ENCODE measurements around the gene SLC25A27.
"Not testable (repeated sequence)": the region's sequence is repeated elsewhere in the genome, so short reads cannot be mapped to it uniquely, and the experiment has no call there.

SLC25A27 gene, protein sequence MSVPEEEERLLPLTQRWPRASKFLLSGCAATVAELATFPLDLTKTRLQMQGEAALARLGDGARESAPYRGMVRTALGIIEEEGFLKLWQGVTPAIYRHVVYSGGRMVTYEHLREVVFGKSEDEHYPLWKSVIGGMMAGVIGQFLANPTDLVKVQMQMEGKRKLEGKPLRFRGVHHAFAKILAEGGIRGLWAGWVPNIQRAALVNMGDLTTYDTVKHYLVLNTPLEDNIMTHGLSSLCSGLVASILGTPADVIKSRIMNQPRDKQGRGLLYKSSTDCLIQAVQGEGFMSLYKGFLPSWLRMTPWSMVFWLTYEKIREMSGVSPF

DNA sequence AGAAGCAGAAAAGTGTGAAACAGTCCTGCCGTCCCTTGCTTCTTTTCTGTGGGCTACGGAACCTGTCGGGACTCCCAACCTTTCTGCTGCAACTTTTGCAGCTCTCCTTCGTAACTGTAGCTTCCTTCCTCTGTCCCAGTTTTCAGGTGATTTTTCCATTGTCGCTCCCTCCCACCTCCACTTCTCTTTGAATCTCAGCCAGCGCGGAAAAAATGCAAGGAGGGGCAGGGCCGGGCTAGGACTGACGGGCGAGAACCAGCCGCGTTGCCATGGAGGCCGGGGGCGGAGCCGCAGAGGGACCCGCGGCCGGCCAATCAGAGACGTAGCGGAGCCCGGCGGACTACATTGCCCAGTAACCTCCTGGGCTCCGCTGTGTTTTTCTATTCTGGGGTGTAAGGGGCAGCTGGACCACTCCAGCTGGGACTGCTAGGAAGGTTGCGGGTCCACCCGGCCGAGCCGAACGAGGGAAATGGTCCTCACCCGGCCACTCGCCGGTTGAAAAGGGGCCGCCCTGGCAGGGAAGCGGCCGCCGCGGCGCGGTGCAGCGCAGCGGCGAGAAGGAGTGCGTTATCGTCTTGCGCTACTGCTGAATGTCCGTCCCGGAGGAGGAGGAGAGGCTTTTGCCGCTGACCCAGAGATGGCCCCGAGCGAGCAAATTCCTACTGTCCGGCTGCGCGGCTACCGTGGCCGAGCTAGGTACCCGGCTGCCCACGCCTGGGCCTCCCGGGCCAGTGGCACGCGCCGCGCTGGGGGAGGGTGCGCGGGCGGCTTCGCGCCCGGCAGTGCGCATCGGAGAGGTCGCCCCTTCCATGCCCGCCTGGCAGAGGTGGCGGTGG is at the start of gene SLC25A27, which contains the start of gene CYP39A1:
TSS of gene SLC25A27 (plus strand) at position 373 of the 836 bp plus-strand sequence. CDS start at position 591, 218 bp downstream.
TSS of gene CYP39A1 (minus strand) at position 216 of the 836 bp plus-strand sequence. CDS start 236 bp downstream, outside the sequence.
- peak; percentile 91 for DNase-seq (ENCODE audit: low spot score)

DNA sequence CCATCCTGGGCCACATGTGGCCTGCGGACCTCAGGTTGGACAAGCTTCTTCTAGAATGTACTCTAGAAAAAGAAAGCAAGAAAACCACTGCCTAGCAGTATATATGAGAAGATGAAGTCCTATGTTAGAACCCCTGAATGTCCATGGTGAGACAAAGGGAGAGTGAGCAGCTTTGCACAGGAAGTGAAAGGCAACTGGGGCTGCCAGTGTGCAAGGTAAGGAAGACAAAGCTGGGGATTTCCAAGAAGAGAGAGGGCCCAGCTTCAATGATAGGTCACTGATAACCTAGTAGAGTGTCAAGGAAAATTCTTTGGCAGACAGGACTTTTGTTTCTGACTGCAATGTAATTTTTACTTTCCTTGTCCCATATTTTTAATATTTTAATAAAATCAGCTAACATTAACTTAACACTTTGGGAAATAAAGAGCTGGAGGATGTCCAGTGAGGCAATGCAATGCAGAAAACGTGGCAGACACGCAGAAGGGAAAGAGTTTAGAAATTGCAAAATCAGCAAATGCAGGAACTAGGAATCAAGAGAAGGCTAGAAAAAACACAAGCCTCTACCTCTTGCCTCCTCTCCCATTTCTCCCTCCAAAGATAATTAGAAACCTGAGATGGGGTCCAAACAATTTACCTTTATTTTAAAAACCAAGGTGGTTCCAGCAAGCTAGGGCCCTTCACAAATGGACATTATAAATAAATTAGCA is 47.5 kb upstream of the SLC25A27 start:
- DNase-seq (ENCODE audit: low spot score), result no peak

DNA sequence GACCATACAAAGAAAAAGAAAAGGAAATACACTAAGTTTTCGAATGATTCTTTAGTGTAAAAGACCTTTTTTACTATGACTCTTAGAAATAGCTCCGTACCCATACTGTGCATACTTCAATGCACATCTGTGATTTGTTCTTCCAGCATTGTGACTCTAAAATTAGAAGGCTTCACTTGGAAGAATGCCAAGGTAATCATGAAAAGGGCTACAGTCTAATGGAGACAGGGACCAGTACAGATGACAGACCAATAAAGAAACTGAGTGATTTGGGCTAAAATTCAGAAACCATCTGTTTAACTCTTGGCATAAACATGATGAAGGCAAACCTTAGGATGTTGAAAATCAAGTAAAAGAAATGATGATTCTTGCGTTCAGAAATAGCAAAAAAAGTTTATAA is 46.4 kb upstream of the SLC25A27 start:
- no peak for DNase-seq (ENCODE audit: low spot score)

DNA sequence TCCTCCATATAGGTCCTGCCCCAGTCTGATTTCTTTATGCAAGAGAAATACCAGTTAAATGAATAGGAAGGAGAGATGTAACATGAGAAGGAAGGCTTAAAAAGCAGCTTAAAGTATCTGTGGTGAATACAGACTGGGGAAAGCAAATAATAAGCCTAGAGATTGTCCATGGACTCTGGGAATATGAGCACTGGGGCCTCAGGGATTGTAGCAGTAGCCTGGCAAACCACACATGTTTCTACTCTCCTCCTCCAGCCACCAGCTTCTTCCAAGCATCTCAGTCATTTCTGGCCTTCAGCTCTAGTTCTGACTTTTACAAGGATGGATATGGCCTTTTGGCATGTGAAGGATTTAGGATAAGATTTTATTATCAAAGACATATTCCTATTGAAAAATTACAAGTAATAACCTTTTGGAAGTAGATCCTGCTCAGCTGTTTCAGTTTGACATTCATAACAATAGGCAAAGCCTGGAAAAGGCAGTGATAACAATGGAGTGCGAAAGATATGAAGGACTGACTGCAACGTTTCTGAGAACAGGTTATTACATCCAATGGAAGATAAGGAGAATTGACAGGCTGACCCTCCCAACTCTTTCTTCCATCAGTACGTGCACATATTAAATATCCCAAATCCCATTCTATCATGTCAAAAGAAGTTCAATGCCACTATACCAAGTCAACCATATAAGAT is 41.8 kb upstream of the SLC25A27 start:
- DNase-seq (ENCODE audit: low spot score), result no peak

DNA sequence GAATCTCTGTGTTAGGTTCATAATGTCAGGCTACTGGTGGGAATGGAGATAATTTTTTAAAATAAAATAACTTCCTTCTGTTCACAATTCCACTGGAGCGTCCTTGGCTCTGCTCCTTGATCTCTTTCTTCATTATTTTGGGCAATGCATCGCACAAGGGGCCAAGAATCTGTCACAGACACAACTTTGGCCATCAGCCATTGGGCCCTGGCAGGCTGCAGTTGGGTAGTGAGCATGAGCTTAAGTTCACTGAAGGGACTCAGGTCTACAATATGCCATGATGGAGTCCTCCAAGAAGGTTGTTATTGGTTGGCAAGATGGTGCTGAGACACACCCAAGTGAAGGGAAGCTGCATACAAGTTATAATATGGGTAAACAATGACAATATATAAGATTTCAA is 40.1 kb upstream of the SLC25A27 start:
- no peak for DNase-seq (ENCODE audit: low spot score)

DNA sequence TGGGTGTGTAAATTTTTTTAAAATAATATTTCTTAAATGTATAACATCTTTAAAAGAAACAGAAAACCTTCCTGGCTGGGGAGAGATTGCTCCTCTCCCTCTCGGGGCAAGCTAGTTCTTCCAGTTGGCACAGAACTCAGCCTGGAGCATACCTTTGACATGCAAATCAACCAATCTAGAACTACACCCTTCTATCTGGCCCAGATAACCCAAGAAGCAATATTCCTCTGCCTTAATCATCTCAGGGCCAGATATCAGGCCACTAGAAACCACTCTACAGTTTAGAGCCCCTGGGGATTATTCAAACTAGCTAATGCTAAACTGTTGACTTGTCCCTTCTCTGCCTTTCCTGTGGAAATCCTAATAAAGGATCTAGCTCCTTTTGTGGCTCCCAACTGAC is 34.0 kb upstream of the SLC25A27 start:
- no peak for DNase-seq (ENCODE audit: low spot score)

DNA sequence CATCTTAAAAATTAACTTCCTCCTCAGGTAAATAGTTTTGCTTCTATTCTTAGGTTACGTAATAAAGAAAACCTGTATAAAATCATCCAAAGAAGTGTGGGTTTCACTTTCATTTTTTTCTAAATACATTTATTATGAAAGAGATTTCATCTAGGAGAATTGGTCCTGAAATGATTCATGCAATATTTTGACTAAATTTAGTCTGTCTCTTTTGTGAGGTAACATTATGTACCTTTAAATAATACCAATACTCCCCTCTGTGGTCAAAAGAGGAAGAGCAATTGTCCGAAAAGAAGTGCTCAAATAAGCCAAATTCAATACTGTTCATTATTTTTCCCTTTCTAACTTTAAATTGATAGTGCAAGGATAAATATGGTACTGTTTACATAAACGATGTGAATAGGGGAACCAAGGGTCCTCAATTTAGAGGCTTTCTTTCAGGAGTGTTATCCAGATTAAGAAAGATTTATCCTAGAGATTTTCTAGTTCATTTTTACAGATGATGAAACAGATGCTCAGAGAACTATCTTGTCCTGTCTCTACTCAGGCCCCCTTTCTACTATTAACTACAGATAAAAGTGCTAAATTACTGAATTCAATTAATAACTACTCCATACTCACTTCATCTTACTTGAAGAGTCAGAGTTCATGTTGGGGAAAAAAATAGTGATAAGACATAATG is 26.4 kb upstream of the SLC25A27 start:
- DNase-seq (ENCODE audit: low spot score), result peak; percentile 53

DNA sequence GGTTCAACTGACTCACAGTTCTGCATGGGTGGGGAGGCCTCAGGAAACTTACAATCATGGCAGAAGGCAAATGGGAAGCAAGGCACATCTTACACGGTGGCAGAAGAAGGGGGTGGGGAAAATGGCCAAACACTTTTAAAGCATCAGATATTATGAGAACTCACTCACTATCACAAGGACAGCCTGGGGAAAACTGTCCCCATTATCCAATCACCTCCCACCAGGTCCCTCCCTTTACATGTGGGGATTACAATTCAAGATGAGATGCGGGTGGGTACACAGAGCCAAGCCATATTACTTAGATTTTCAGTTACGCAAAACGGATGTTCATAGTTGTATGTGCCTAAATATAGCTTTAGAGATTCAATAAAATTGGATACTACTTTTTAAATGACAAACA is 25.8 kb upstream of the SLC25A27 start:
- no peak for DNase-seq (ENCODE audit: low spot score)

DNA sequence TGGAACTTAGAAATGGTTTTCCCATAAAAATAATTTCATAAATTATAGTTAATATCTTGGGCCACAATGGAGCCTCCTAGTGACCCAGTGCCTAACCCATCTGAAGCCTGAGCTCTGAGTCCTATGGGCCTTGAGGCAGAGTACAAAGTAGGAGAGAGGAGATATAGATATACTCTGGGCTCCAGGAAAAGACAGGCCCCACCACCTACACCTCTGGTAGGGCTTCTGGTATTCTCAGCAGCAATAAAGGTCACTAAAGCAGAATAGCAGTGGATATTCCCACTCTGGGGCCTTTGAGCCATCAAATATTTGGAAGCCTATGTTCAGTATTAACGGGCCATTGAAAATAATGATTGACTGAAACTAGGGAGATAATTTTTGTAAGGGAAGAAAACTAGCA is 24.3 kb upstream of the SLC25A27 start:
- DNase-seq (ENCODE audit: low spot score), result no peak

DNA sequence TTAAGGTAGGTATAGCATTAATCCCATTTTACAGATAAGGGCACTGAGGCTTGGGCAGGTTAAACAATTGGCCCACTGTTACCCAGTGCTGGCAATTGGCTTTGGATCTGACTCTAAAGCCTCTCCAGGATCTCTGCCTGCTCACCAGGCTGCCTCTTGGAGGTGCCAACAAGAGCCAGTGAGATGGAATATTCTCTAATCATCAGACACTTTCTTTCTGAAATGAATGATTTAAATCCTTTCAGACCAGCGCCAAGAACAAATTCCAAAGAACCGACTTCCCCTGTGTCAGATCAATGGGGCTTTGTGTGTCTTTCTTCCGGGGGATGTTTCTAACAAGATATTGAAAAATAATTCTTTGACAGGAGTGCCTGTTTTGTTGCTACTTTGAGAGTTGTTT is 23.8 kb upstream of the SLC25A27 start:
- no peak for DNase-seq (ENCODE audit: low spot score)

DNA sequence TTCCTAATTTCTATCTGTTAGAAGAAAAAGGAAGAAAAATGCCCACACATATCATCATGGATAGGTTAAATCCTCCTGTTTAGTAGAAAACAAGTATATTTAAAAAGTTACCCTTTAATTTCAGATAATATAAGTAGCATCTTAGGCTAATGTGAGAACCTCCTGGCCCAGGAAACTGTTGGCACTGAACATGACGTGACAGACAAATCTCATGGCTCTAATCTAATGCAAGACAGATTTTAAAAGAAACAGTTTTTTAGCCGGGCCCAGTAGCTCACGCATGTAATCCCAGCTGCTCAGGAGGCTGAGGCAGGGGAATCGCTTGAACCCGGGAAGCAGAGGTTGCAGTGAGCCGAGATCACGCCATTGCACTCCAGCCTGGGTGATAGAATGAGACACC is 23.1 kb upstream of the SLC25A27 start:
- no peak for DNase-seq (ENCODE audit: low spot score)

DNA sequence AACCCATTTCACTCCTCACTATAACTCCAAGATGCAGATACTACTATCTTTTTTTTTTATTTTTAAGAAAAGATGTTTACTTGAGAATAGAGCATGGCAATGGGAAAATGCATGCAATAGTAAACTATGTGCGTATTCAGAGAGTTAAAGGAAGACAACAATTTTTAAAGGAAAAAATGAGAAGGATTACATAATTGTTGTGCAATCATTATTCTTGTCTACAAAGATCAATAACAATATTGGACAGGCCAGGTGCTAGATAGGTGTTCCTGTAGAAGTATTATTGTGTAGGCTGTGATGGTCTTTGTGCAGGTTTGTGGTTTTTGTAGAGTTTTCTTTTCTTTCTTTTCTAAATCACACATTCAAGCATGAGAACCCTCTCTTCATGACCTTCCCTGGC is 20.7 kb upstream of the SLC25A27 start:
- no peak for DNase-seq (ENCODE audit: low spot score)

DNA sequence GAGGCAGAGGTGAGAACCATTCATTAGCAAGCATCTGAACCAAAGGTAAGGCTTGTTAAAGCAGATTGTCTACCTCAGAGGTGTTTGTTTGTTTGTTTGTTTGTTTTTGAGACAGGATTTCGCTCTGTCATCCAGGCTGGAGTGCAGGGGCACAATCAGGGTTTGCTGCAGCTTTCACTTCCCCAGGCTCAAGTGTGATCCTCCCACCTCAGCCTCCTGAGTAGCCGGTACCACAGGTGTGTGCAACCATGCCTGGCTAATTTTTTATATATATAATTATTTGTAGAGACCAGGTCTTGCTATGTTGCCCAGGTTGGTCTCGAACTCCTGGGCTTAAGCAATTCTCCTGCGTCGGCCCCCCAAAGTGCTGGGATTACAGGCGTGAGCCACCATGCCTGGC is 17.3 kb upstream of the SLC25A27 start:
- no peak for DNase-seq (ENCODE audit: low spot score)

DNA sequence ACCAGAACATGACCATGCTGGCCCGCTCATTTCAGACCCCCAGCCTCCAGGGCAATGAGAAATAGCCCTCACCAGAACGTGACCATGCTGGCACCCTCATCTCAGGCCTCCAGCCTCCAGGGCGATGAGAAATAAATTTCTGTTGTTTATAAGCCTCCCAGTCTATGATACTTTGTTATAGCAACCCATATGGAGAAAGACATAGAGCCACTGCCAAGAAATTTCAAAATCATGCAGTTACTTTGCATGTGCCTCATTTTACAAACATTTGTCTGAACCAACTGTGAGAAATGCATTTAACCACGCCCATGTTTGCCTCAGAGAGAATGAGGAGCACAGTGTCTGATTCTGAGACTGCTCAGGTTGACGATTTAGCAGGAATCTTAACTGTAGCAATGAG is 15.6 kb upstream of the SLC25A27 start:
- no peak for DNase-seq (ENCODE audit: low spot score)

DNA sequence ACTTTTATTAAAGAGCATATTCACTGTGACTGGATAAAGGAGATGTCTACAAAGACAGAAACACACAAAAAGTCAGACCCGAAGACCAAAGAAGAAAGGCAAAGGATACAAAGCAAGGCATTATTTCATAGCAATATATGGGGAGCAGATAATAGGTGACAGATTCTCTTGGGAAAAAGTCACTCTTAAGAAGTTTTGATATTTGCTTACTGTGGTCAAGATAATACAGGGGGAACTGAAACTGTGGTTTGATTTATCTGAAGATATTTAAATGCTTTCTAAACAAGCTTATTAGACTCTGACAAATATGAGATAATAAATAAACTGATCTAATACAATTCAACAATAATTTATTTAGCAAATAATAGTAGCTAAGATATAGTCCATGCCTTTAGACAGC is 14.8 kb upstream of the SLC25A27 start:
- no peak for DNase-seq (ENCODE audit: low spot score)

DNA sequence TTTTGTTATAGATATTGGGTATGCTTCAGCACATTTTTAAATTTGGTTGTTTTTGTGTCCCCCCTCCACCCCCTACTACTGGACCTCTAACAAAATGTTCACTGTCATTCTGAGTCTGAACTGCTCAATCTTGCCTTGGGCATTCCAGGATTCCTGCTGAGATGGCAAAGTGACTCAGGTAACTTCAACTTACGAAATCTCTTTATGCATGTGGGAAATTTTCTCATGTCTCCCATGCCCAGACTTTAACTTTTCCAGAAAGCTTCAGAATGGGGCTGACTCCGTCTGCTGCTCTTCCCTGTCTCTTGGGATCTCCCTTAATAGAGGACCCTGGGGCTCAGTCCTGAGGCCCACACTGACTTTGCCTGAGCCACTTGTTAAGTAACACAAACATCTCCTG is 14.1 kb upstream of the SLC25A27 start:
- DNase-seq (ENCODE audit: low spot score), result no peak

DNA sequence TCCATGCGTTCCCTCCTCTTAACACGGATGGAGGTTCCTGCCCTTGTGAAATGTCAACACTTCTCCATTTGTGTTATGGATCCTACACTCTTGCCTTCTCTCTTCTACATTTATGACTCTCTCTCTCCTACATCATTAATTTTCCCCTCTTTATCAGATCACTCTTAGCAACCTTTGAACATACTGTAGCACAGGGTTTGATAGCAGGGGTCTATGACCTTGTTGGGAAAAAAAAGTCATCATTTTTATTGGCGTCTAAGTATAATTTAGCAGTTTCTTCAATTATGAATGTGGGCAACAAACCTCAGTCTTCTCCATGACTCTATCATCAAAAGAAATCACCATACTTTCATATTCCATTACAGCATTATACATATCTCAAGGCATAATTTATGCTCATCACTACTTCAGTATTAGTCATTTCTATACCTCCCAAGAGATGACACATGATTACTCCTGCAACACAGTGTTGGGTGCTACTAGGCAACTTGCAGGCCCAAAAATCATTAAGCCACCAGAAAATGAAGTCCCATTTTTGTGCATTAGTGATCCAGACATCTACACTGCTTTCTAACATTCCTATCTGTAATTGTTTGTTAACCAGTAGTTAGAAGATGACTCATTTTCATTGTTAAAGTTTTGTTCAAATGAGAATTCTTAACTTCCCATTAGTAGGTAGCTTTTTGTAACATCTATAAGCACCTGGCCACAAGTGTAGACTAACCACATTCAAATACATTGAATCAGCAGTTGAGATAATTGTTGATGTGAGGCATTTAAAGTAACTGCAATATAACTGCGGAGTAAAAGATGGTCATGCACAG is 9.6 kb upstream of the SLC25A27 start:
- peak; percentile 57 for DNase-seq (ENCODE audit: low spot score)

DNA sequence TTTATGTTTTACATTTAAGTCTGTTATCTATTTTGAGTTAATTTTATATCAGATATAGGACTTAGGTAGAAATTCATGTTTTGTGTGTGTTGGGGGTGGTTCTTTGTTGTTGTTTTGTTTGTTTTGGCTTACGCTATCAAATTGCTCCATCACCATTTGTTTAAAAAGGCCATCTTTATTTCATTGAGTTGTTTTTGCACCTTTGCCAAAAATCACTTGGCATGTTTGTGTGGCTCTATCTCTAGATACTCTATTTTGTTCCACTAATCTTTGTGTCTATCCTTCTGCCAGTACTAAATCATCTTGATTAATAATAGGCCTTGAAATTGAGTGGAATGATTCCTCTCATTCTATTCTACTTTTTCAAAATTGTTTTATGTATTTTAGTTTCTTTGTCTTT is 7.5 kb upstream of the SLC25A27 start:
- no peak for DNase-seq (ENCODE audit: low spot score)

DNA sequence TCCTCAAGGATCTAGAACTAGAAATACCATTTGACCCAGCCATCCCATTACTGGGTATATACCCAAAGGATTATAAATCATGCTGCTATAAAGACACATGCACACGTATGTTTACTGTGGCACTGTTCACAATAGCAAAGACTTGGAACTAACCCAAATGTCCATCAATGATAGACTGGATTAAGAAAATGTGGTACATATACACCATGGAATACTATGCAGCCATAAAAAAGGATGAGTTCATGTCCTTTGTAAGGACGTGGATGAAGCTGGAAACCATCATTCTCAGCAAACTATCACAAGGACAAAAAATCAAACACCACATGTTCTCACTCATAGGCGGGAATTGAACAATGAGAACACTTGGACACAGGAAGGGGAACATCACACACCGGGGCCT is 4.7 kb upstream of the SLC25A27 start:
- DNase-seq (ENCODE audit: low spot score), result not testable (repeated sequence)

DNA sequence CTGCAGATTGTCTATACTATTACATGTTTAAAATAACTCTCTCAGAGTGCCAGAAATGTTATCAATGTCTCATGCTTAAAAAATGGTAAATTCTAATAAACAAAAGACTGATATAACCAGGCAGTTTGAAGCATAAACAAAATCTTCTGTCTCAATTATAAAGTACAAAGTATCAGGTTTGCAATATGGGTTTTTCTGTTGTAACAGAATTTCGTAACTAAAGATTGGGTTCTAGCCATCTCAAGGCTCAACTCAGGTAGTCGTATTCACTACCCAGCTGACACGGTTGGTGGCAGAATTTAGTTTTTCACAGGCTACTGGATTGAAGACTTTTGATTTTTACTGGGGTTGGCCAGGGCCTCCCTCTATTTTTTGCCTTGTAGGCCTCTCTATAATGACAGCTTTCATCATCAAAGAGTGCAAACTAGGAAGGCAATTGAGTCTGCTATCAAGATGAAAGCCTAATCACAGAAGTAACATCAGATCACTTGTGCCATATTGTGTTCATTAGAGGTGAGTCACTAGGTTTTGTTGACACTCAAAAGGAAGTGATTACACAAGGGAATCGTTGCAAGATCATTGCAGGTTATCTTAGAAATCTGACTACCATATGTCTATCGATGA is 3.8 kb upstream of the SLC25A27 start:
- DNase-seq (ENCODE audit: low spot score), result peak; percentile 28
